ENCODE measurements around the gene MICAL3.

MICAL3 gene

DNA sequence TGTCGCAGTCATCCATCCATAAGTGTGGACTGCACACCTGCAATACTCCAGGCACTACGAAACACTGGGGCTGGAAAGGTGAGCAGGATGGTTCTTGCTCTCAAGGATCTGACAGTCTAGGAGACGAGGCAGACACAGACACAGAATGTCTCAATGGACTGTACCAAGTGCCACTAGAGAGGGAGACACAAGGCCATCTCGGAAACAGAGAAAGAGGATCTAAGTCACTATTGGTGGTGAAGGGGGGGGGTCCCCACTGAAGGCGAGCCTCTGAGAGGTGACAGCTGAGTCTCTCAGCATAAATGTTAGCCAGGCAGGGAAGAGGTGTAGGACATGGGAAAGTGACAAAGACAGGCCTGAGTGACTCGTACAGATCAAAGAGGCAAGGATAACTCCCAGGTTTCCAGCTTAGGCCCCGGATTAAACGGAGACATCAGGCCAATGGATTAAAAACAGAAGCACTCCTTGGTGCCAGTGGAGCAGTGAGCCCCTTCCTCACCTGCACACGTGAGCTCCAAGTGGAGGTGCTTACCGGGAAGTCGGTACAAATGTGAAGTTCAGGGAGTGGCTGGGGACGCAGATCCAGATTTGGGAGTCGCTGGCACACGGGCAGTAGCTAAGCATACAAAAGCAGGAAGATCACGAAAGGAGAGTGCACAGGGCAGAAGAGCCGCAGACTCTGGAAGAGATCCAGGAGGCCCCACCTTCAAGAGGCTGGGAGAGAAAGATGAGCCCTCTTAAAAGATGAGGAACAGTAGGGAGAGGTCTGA, 117.2 kb downstream of the MICAL3 start:
- no peak for DNase-seq

DNA sequence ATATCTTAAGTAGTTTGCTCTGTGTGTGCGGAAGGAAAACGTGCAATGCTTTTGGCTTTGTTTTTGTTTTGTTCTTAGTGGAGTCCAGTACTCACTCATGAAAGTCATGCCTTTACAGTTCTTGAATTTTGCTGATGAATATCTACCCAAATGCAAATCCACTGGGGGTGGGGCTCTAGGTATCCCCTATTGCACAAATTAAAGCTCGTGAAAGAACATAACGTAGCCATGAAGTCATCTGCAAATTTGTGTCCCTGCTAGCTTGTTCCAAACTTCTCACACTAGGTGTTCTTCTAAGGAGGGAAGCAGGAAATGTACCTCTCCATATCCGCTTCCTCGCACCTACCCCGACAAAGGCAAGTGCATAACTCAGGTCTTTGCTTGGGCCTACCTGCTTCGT, 118.9 kb downstream of the MICAL3 start:
- DNase-seq: no peak

GRCh38 chr22:17903564-17904295, 120.6 kb downstream of the MICAL3 start:
- DNase-seq: peak; percentile 72

- no peak for DNase-seq
These were observed 121.4 kb downstream of the MICAL3 start for GRCh38 chr22:17902960-17903359.

- DNase-seq: no peak
These were observed 126.0 kb downstream of the MICAL3 start for GRCh38 chr22:17898375-17898774.

GRCh38 chr22:17897858-17898257, 126.5 kb downstream of the MICAL3 start:
- no peak for DNase-seq

DNA sequence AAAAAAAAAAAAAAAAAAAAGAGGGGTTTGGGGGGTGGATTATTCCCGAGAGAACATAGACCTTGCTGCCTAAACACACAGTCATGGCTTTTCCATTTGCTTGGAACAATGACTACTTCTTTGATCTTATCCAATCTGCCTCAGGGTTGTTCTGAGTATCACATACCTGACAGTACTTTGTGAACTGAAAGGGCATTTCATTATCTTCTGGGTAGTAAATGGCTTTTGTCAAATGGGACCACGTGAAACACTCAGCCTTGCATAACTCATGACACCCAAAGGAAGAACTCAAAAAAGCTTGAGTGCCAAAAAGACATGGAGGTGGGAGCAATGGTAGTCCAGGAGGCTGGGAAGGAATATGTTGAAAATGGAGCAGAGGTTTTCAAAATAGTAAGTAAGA, 126.9 kb downstream of the MICAL3 start:
- DNase-seq: no peak

DNA sequence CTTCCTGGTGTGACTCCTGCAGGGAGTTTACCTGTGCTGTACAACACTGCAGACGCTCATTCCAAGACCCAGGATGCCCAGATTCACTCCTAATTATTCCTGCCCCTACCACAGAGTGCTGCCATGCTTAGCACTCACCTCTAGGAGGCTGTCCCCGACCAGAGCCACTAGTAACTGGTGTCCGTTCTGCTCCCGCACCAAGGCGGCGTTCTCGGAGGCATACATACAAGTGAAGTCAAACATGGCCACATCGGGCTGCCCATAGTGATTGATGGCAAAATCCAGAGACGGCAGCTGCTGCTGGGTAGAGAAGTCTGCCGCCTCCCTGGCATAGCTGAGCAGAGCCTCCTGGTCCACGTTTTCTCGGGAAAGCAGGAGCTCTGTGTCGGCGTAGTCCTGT, 127.8 kb downstream of the MICAL3 start:
- peak; percentile 78 for DNase-seq

GRCh38 chr22:17893900-17894535, 130.3 kb downstream of the MICAL3 start:
- DNase-seq: no peak

DNA sequence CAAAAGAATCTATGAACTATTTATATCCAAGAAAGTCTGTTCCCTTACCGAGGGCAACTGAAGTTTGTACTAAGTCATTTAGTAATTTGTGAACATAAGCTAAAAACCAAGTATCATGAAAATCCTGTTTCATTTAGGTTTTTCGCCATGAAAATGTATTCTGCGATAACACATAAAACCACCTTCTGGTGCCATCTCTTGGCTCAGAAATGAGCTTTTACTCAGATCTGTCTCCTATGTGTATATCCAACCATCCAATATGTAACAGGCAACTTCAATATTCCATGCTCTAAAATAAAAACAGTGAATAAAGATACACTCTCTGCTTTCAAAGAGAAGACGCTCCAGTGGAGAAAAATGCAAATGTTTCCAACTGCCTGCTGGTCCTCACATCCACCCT, 132.0 kb downstream of the MICAL3 start:
- no peak for DNase-seq

DNA sequence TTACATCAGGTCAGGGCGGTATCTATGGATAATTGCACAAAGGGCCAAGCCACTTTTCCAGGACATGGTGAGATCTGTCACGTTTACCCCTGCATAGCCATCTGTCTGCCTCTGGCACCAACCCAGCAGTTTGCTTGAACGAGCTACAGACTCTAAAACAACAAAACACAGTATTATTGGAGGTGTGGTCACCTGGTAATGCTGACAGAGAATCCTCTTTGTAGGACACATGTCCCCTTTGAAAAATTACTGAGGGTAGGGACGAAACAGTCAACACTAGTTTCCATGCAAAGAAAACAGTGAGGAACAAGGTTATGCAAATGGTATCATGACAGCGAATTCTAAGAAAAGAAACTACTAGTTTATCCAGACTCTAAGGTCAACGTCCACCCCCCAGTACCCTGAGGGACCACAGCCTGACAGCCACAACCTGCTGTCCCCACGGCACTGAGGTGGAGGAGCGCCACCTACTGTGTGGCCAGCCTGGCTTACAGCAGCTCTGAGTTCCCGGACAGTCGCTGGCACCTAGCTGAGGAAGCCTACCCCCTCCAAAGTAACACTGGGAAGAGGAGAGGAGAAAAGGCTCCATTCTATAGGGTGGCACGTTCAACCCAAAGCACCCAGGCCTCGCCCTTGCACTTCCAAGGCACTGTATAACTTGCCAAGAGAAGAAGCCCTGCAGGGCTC, 132.7 kb downstream of the MICAL3 start:
- DNase-seq: no peak

GRCh38 chr22:17890892-17891291, 133.5 kb downstream of the MICAL3 start:
- no peak for DNase-seq

DNA sequence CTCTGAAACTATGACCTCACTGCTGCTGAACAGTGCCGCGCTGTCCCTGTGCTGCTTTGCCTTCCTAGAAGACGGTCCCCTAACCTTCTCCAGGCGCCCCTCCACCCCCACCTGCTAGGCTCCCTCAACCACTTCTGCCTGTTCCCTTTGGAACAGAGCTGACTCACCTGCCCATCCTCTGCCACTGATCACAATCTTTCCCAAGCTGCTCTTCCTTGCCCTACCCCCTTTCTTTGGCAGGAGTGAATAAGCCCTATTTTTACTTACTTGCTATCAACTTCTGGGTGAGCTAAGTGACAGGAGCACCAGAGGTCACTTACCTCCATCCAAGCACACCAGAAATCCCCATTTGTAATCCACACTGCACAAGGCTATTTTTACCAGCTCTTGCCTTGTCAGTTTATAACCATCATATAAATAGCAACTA, 134.1 kb downstream of the MICAL3 start:
- no peak for DNase-seq

- DNase-seq: no peak
These were observed 135.5 kb downstream of the MICAL3 start for GRCh38 chr22:17888855-17889254.

GRCh38 chr22:17888439-17888838, 135.9 kb downstream of the MICAL3 start:
- DNase-seq: no peak

DNA sequence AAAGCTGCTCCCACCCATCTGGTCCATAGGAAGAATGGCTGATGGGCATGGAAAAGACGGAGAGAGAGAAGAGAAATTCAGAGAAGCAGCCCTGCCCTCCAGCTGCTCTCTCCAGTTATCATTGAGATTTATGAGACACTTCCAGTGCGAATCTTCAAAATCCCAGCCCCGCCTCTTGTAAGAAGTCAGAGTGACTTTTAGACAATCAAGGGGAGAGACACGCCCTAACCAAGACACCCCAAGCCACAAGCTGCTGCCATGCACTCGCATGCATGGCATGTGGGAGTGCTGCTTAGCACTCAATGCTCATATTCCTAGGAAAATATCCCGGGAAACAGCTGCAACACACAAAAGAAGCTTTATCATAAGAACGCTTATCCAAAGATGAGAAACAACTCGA, 139.5 kb downstream of the MICAL3 start:
- DNase-seq: no peak

GRCh38 chr22:17884084-17884483, 140.3 kb downstream of the MICAL3 start:
- no peak for DNase-seq

GRCh38 chr22:17883356-17883755, 141.0 kb downstream of the MICAL3 start:
- DNase-seq: no peak

DNA sequence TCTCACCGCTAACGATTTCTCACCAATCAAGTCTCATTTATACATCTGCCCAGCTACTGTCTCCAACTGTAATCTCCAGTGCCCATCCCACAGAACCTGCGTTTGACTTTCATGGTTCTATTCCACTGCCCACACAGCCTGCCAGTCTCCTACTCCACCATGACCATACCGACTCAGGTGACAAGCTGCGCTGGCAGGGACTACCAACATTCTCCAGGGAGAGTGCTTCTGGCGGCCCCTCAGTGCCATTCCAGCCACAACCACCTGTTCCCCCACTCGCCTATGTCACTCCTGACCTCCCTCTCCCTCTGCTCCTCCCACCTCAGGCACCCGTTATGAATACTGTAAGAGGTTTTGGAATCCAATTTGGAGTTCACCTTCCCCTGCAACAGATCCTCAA, 141.6 kb downstream of the MICAL3 start:
- no peak for DNase-seq

DNA sequence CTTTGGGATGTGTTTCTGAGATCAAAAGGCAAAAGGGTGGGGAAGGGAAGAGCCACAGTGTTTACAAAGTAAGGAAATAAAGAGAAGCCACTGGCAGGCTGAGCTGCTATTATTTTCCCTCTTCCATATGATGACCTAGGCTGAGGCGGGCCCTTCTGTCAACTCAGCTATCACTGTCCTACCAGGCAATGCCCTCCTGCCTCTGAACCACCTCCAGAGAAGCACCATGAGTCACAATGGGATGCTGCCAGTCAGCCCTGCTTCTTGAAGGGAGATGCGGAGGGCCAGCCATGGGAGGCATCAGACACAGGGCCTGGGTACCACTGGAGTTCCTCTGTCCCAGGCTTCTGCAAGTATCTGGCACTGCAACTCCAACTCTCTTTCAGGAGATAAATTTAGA, 142.2 kb downstream of the MICAL3 start:
- DNase-seq: no peak

- no peak for DNase-seq
These were observed 143.0 kb downstream of the MICAL3 start for GRCh38 chr22:17881366-17881765.

GRCh38 chr22:17880468-17880867, 143.9 kb downstream of the MICAL3 start:
- no peak for DNase-seq

DNA sequence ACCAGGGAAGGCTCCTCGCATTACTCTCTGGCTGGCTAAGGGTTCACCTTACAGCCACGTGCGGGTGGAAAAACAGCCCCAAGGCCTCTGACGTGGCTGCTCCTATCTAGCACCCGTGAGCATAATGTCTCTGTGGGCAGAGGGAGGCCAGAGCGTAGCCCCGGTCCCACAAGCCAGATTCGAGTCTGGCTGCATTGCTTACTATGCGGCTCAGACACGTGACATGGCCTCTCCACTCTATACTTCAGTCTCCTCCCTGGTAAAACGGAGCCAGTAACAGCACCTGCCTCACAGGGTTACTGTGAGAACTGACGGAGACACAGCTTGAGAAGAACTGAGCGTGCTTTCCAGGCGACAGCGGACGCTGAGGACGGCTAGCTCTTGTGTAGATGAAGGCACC, 144.3 kb downstream of the MICAL3 start:
- no peak for DNase-seq
